Omental fat pad (tissue), 4 donors: ENCODE results near the gene PLCXD3. TPM values are rescaled to one million over a fixed set of nuclear protein-coding genes. Genes with fewer than 3 reads are reported as not detected.

ENCODE experiments used
- ATAC-seq: fragments of 150-250 bp; one replicate; pipeline ENCODE4 v1.9.1; 2016; ENCODE audit warnings: mild to moderate bottlenecking, moderate library complexity; ENCODE audit not compliant: low FRiP score
- DNase-seq: peaks from one replicate; pipeline ENCODE4 v3.0.0-alpha.2; 2019; ENCODE audit warnings: low spot score
- total RNA-seq, 4 donors: library from RNA; depleted of rRNA; stranded (reverse); fragments of >200 nt; gene quantifications; one replicate each; pipeline ENCODE4 v1.1.0, GENCODE V29; 2016
- TF ChIP-seq, protein P1 (sequence below), 3 donors: fragments of 450-650 bp; IDR thresholded peaks; one replicate each; pipeline ENCODE4 v1.5.1; 2016 to 2017; ENCODE audit warnings: antibody characterized with exemption in 3 of 3, mild to moderate bottlenecking in 3 of 3, moderate library complexity in 2 of 3

PLCXD3 gene
- total RNA-seq, 4 donors from 2014 or later, result 2.5 to 12.1 (median 6.4) TPM

DNA sequence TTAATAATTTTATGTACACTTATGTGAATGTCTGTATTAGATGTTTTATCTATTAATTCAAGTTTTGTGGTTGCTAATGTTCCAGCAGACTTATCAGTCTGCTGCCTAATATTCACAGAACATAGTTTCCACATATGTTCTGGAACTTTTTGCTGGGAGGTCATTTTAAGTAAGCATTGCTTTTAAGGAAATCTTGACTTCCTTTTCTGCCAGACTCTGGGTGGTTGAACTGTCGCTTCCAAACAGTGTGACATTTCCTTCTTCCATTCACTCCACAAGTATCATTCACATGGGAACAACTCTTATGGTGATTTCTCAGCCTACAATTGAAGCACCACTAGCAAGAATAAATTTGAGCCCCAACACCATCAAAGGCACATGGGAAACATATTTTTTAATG lies 82.9 kb downstream of the PLCXD3 start:
- ATAC-seq (no peak), DNase-seq (no peak)
- TF ChIP-seq, protein P1, sequence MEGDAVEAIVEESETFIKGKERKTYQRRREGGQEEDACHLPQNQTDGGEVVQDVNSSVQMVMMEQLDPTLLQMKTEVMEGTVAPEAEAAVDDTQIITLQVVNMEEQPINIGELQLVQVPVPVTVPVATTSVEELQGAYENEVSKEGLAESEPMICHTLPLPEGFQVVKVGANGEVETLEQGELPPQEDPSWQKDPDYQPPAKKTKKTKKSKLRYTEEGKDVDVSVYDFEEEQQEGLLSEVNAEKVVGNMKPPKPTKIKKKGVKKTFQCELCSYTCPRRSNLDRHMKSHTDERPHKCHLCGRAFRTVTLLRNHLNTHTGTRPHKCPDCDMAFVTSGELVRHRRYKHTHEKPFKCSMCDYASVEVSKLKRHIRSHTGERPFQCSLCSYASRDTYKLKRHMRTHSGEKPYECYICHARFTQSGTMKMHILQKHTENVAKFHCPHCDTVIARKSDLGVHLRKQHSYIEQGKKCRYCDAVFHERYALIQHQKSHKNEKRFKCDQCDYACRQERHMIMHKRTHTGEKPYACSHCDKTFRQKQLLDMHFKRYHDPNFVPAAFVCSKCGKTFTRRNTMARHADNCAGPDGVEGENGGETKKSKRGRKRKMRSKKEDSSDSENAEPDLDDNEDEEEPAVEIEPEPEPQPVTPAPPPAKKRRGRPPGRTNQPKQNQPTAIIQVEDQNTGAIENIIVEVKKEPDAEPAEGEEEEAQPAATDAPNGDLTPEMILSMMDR (IDR thresholded peaks at IDR 0.05), result no peak

DNA sequence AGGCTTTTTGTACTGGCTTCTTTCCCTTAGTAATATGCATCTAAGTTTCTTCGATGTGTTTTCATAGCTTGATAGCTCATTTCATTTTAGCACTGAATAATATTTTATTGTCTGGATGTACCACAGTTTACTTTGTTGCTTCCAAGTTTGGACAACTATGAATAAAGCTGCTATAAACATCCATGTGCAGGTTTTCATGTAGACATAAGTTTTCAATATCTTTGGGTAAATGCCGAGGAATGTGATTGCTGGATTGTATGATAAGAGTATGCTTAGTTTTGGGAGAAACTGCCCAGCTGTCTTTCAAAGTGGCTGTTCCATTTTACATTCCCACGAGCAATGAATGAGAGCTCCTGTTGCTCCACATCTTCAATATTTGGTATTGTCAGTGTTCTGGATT lies 84.7 kb downstream of the PLCXD3 start:
- TF ChIP-seq, protein P1 (IDR thresholded peaks at IDR 0.05), result no peak
- ATAC-seq (no peak), DNase-seq (no peak)

DNA sequence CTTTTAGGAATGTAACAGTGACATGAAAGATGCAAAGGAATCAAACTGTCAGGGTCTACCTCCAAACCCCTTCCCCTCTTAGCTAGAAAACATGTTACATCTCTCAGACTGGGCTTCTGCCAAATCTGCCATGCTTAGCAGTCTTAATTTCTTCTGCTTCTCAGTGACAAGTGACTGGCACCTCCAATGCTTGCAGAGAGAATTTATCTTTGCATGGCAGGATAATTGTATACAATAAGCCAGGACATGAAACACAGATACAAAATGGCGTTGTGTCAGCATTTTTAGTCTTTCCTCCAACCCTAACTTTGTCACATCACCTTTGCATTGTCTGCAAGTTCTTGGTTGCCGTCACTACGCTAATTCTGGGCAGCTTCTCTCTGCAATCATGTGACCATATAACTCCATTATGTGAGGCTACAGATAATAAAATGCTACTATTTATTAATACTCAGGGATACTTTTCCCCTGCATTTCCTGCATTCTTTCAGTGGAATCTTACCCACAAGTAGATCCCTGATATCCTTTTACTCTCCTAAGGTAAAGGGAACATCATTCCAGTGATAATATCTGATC lies 89.8 kb downstream of the PLCXD3 start:
- TF ChIP-seq, protein P1 (IDR thresholded peaks at IDR 0.05), result no peak
- ATAC-seq (no peak), DNase-seq (no peak)

DNA sequence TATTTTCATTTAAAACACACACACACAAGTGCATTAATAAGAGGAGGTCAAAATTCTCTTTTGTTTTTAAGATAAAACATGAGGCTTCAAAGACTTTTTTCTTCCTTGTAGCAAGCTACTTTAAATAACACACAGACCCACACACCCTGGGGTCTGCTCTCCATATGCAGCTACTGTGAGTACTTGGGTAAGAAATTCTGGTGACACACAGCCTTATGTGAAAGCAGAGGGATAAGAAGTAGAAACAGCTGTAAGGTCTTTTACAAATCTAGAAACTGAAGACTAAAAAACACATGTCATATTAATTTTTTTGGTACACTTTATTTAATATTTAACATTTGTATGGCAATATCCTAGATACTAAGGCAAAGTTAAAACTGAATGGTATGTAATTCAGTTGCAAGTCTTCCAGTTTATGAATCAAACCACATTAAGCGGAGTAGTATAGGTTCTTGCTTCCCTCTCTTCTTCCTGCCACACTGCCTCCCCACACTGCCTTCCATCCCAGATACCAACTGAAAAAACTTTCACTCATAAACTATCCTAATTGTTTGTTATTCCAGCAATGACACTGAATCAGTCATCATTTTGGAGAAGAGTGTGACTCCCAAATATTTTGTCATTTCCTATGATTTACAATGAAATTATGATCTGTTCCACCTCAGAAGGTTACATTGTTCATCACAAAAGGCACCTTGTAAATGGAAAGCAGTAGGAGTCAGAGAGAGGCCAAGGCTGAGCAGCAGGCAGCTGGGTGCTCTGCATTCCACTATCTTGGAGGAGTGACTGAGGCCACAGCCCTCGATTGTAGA lies 92.0 kb downstream of the PLCXD3 start:
- DNase-seq (no peak), ATAC-seq (no peak)
- TF ChIP-seq, protein P1 (IDR thresholded peaks at IDR 0.05), result no peak

DNA sequence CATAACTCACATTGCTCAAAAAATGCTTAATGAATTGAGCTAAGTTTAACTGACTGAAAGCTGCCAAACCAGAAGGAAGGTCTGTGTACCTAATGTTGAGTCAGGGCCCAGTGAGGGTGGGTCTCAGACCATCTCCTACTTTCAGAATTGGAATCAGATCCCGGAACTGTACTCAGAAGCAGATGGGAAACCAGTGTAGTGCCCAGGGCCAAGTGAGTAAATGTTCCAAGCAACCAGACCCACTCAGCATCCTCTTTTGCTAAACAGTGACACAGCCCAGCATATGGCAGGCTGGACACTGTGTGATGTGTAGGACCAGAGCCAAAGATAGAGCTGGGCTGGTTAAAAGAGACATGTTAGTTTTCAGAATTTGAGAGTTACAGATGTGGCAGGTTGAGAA lies 94.1 kb downstream of the PLCXD3 start:
- DNase-seq (no peak), ATAC-seq (no peak)
- TF ChIP-seq, protein P1 (IDR thresholded peaks at IDR 0.05), result no peak

DNA sequence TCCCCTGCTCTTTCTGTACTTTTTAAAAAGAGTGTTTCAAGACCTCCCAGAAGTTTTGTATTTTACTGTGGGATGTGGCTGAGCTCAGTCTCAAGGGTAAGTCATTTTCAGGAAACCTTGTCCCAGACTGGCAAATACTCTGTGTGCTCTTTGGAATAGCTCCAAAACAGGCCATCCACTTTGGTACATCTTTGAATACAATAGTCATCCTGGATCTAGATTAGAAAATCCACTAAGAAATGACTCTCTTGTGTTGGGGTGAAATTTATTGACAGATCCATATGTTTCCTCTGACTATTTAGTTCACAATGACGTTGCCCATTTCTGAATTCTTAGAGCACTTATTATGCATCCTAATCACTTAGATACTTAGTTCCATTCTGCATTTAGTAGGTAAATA lies 95.2 kb downstream of the PLCXD3 start:
- ATAC-seq (no peak), DNase-seq (no peak)
- TF ChIP-seq, protein P1 (IDR thresholded peaks at IDR 0.05), result no peak

DNA sequence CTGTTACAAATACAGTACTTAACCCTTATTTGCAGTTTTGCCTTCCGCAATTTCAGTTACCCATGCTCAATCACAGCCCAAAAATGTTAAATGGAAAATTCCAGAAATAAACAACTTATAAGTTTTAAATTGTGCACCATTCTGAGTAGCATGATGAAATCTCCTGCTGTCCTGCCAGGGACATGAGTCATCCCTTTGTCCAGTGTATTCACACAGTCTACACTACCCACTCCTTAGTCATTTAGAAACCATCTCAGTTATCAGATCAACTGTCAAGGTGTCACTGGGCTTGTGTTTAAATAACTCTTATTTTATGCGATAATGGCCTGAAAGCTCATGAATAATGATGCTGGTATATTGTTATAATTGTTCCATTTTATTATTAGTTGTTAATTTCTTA lies 95.8 kb downstream of the PLCXD3 start:
- DNase-seq (no peak), ATAC-seq (no peak)
- TF ChIP-seq, protein P1 (IDR thresholded peaks at IDR 0.05), result no peak
